Aorta (tissue), 5 donors: ENCODE results near the gene STX11. TPM values are rescaled to one million over a fixed set of nuclear protein-coding genes. Genes with fewer than 3 reads are reported as not detected.
A peak's percentile ranks its signal among the peaks of the same experiment; 100 is the strongest.

Experiments used
- ATAC-seq: fragments of 200-7000 bp; cut with Tn5 transposase; one replicate; pipeline ENCODE4 v1.9.1; 2022; ENCODE audit warnings: moderate library complexity; ENCODE audit not compliant: low FRiP score
- DNase-seq, 2 donors: peaks; one replicate each; pipeline ENCODE4 v3.0.0-alpha.2; 2020
- H3K27ac ChIP-seq, 2 donors: one replicate each; pipeline ENCODE4 v1.5.1; 2013; ENCODE audit warnings: low read length in 2 of 2, mild to moderate bottlenecking in 2 of 2, moderate library complexity in 2 of 2, control low read depth in 1 of 2, inconsistent platforms in 1 of 2, low read depth in 1 of 2
- H3K27me3 ChIP-seq, 2 donors: one replicate each; pipeline ENCODE4 v1.6.1; 2013; ENCODE audit warnings: control low read depth in 1 of 2, low read length in 1 of 2, mild to moderate bottlenecking in 1 of 2, moderate library complexity in 1 of 2; ENCODE audit not compliant: insufficient read depth in 2 of 2, control insufficient read depth in 1 of 2
- H3K36me3 ChIP-seq, 2 donors: one replicate each; pipeline ENCODE4 v1.6.1; 2013; ENCODE audit warnings: control low read depth in 1 of 2, low read length in 1 of 2, mild to moderate bottlenecking in 1 of 2; ENCODE audit not compliant: insufficient read depth in 2 of 2, control insufficient read depth in 1 of 2
- H3K4me1 ChIP-seq, 2 donors: one replicate each; pipeline ENCODE4 v1.6.1; 2013; ENCODE audit warnings: low read length in 2 of 2, control low read depth in 1 of 2, mild to moderate bottlenecking in 1 of 2, moderate library complexity in 1 of 2; ENCODE audit not compliant: insufficient read depth in 2 of 2, control insufficient read depth in 1 of 2
- H3K4me3 ChIP-seq, 2 donors: one replicate each; pipeline ENCODE4 v1.5.1; 2013; ENCODE audit warnings: low read length in 2 of 2, control low read depth in 1 of 2, mild to moderate bottlenecking in 1 of 2
- H3K9me3 ChIP-seq: one replicate; pipeline ENCODE4 v1.6.1; 2013; ENCODE audit warnings: mild to moderate bottlenecking, low read length; ENCODE audit not compliant: control insufficient read depth
- WGBS, 2 donors: extraction: QIAGEN DNeasy Blood & Tissue Kit; methylation state at CpG; one replicate each; pipeline ENCODE4 v1.1.7; 2013; 5-methylcytosine and 5-hydroxymethylcytosine counted together
- intact Hi-C, 2 donors: fragments of 100-400 bp; cut with DNase I; formaldehyde crosslinking; loops; one replicate each; pipeline versions ENCODE4 v1.14.2 to v1.15.0; 2022
- polyA plus RNA-seq, 2 donors: library from polyadenylated mRNA; stranded (reverse); fragments of 200-250 nt; gene quantifications; one replicate each; pipeline ENCODE4 v1.2.3, GENCODE V29; 2013
- total RNA-seq, 2 donors: library from RNA; stranded (reverse); fragmentation: NEBNext Ultra II Directional; extraction: Animal tissue kit (Norgen Biotek cat#: 25700); gene quantifications; one replicate each; pipeline ENCODE4 v1.2.1, GENCODE V29; 2021
- donor health status: healthy with polysubstance abuse.
- donor health status: Bipolar disorder and iron deficiency.
- donor health status: DM: no; HTN: no; CAD: no.
- donor health status: DM: no; HTN: no; CAD: no.
- donor health status: DM: yes; HTN: yes; CAD: no.

The STX11 gene
- total and polyA plus RNA-seq, 4 donors: 2.0 to 7.0 (median 5.6) TPM

- no peak for ATAC-seq
- no peaks in the 10 kb centered on the region for H3K27me3 ChIP-seq
- H3K27ac ChIP-seq: peak overlapping the region; percentile 25 to 32
- peaks cover 0 to 4% of the 10 kb centered on the region in 2 donors for H3K4me1 ChIP-seq
- H3K9me3 ChIP-seq: no peaks in the 10 kb centered on the region
- DNase-seq: no peak
- no peaks in the 10 kb centered on the region for H3K36me3 ChIP-seq
- 31 to 33% methylated on average over 4 of the region's 4 CpGs for WGBS, 2 donors
- intact Hi-C loops: no loop called here
- no peak overlapping the region for H3K4me3 ChIP-seq
Measured at GRCh38 chr6:144232176-144232831, 82.0 kb downstream of the STX11 start.

- DNase-seq: no peak
- intact Hi-C loops: no loop called here
- no peak for ATAC-seq
- Histone ChIP-seq H3K9me3 (no peaks in the 10 kb centered on the region), H3K36me3 (no peaks in the 10 kb centered on the region), H3K4me1 (peaks cover 0 to 4% of the 10 kb centered on the region in 2 donors), H3K4me3 (no peak overlapping the region), H3K27ac (no peak overlapping the region), H3K27me3 (no peaks in the 10 kb centered on the region)
- 9 to 15% methylated on average over 2 of the region's 2 CpGs for WGBS, 2 donors
Measured at GRCh38 chr6:144232832-144233230, 82.5 kb downstream of the STX11 start.

- intact Hi-C loops: no loop called here
- H3K4me3 ChIP-seq: no peak overlapping the region
- ATAC-seq: no peak
- no peaks in the 10 kb centered on the region for H3K9me3 ChIP-seq
- WGBS, 2 donors: 97 to 98% methylated on average over 3 of the region's 3 CpGs
- no peak for DNase-seq
- no peak overlapping the region for H3K27ac ChIP-seq
- H3K36me3 ChIP-seq: no peaks in the 10 kb centered on the region
- H3K27me3 ChIP-seq: no peaks in the 10 kb centered on the region
- peaks cover 0 to 4% of the 10 kb centered on the region in 2 donors for H3K4me1 ChIP-seq
Measured at GRCh38 chr6:144234399-144234798, 84.1 kb downstream of the STX11 start.

- H3K4me1 ChIP-seq: peaks cover 0 to 4% of the 10 kb centered on the region in 2 donors
- no peaks in the 10 kb centered on the region for H3K27me3 ChIP-seq
- no peak overlapping the region for H3K4me3 ChIP-seq
- no peak for ATAC-seq
- H3K27ac ChIP-seq: no peak overlapping the region
- 84 to 87% methylated on average over 4 of the region's 4 CpGs for WGBS, 2 donors
- intact Hi-C loops: no loop called here
- no peak for DNase-seq
- H3K36me3 ChIP-seq: no peaks in the 10 kb centered on the region
- no peaks in the 10 kb centered on the region for H3K9me3 ChIP-seq
Measured at GRCh38 chr6:144234935-144235334, 84.6 kb downstream of the STX11 start.

Other genes with a start within 250 kb of the STX11 start
- 100 to 1,000 TPM in 1 of 2 donors, 10 to 100 TPM in 1; 65.5 to 101 TPM for gene PLAGL1, start 142.3 kb upstream of the STX11 start, total RNA-seq
- 10 to 100 TPM; 16.5 to 53.4 TPM for gene PLAGL1, start 142.3 kb upstream of the STX11 start, polyA plus RNA-seq
- 10 to 100 TPM; 75.2 to 82.4 TPM for gene SF3B5, start 54.9 kb upstream of the STX11 start, total RNA-seq
- gene SF3B5, start 54.9 kb upstream of the STX11 start, polyA plus RNA-seq: 100 to 1,000 TPM; 152 to 183 TPM
- 100 to 1,000 TPM; 238 to 259 TPM for gene UTRN, start 134.8 kb downstream of the STX11 start, total RNA-seq
- 10 to 100 TPM; 11.5 to 20.1 TPM for gene UTRN, start 134.8 kb downstream of the STX11 start, polyA plus RNA-seq